Measurements from ENCODE around the gene OR8B4. TPM values are rescaled to one million over a fixed set of nuclear protein-coding genes. Genes with fewer than 3 reads are reported as not detected.
"Not testable (repeated sequence)": the region's sequence is repeated elsewhere in the genome, so short reads cannot be mapped to it uniquely, and the experiment has no call there.

OR8B4 gene
- total and polyA plus RNA-seq, 2 donors (not counting 1 experiment from before 2014, with no cell fraction given): not detected

GRCh38 chr11:124402326-124402922, 22.2 kb downstream of the OR8B4 start:
- TF ChIP-seq EZH2 (IDR thresholded peaks at IDR 0.05; ENCODE audit: borderline replicate concordance, insufficient read depth, low read depth, low read length, poor library complexity, severe bottlenecking): no peak
- peak; percentile 85 for TF ChIP-seq CTCF (IDR thresholded peaks at IDR 0.05)
- ATAC-seq (ENCODE audit: low read depth) (peak; percentile 43), DNase-seq (peak; percentile 67)
- Histone ChIP-seq H3K27ac (ENCODE audit: low read length in 2 of 2) (no peak overlapping the region), H3K9ac (ENCODE audit: low read length) (no peak overlapping the region), H3K4me3 (ENCODE audit: control extremely low read depth in 1 of 5, extremely low read depth in 1 of 5, insufficient read depth in 1 of 5, low read depth in 2 of 5, low read length in 4 of 5) (no peak overlapping the region), H3K9me3 (ENCODE audit: control extremely low read depth in 1 of 3, control insufficient read depth in 2 of 3, insufficient read depth in 1 of 3, low read length in 2 of 3) (no peaks in the 10 kb centered on the region), H4K20me1 (ENCODE audit: control insufficient read depth, insufficient read depth, low read length, poor library complexity, severe bottlenecking) (no peaks in the 10 kb centered on the region), H2AFZ (ENCODE audit: insufficient read depth, low read depth, low read length, poor library complexity, severe bottlenecking) (no peak overlapping the region), H3K27me3 (replicated peaks in 1 of 4; ENCODE audit: control extremely low read depth in 1 of 4, control insufficient read depth in 3 of 4, insufficient read depth in 4 of 4, low read length in 3 of 4) (no peaks in the 10 kb centered on the region), H3K36me3 (replicated peaks in 1 of 2; ENCODE audit: control extremely low read depth in 1 of 2, control insufficient read depth in 1 of 2, extremely low read depth in 1 of 2, insufficient read depth in 2 of 2, low read length in 1 of 2) (no peaks in the 10 kb centered on the region), H3K79me2 (ENCODE audit: control insufficient read depth, insufficient read depth, low read length) (no peaks in the 10 kb centered on the region), H3K4me2 (replicated peaks; ENCODE audit: low read depth, low read length, poor library complexity, severe bottlenecking) (no peak overlapping the region), H3K4me1 (ENCODE audit: control insufficient read depth in 2 of 2, insufficient read depth in 2 of 2, low read length in 2 of 2) (peaks cover 0 to 6% of the 10 kb centered on the region in 2 donors)
- CTCF ChIA-PET: interaction anchor here (0.5 to 1.9 kb wide), 16 partner anchors 9 to 668 kb away, joined by 3 to 11 read pairs (median 3); no protein-coding TSS in a partner anchor
- no CpG with 5 or more reads among the region's 8 CpGs for WGBS (ENCODE audit: insufficient coverage)
- Mint-ChIP-seq H3K27me3 (peaks cover 4% of the 10 kb centered on the region), H3K4me1 (peaks cover 8% of the 10 kb centered on the region), H3K4me3 (no peak overlapping the region), H3K27ac (no peak overlapping the region), H3K9me3 (ENCODE audit: insufficient read depth) (no peaks in the 10 kb centered on the region)
- POLR2A ChIA-PET: interaction anchor here (0.6 kb wide), 1 partner anchor 72 kb away, joined by 4 read pairs; no protein-coding TSS in a partner anchor
- intact Hi-C loops (cut with micrococcal nuclease): loop anchor here (5.0 kb wide), 1 partner anchor 185 kb away; no protein-coding TSS in a partner anchor

- H3K4me2 ChIP-seq (replicated peaks; ENCODE audit: low read depth, low read length, poor library complexity, severe bottlenecking): no peak within 1 kb of the TSS
- H2AFZ ChIP-seq (ENCODE audit: insufficient read depth, low read depth, low read length, poor library complexity, severe bottlenecking): no peak within 1 kb of the TSS
- H4K20me1 ChIP-seq (ENCODE audit: control insufficient read depth, insufficient read depth, low read length, poor library complexity, severe bottlenecking): no peaks in the 10 kb centered on the region
- H3K9me3 ChIP-seq (ENCODE audit: control extremely low read depth in 1 of 3, control insufficient read depth in 2 of 3, insufficient read depth in 1 of 3, low read length in 2 of 3): no peaks in the 10 kb centered on the region
- TF ChIP-seq CTCF (IDR thresholded peaks at IDR 0.05) (no peak), EZH2 (IDR thresholded peaks at IDR 0.05; ENCODE audit: borderline replicate concordance, insufficient read depth, low read depth, low read length, poor library complexity, severe bottlenecking) (no peak)
- ATAC-seq (ENCODE audit: low read depth) (no peak), DNase-seq (no peak)
- Mint-ChIP-seq H3K4me3 (no peak within 1 kb of the TSS), H3K4me1 (peaks cover 3% of the 10 kb centered on the region), H3K27me3 (no peaks in the 10 kb centered on the region), H3K9me3 (ENCODE audit: insufficient read depth) (no peaks in the 10 kb centered on the region), H3K27ac (no peak within 1 kb of the TSS)
- H3K4me3 ChIP-seq (ENCODE audit: control extremely low read depth in 1 of 5, extremely low read depth in 1 of 5, insufficient read depth in 1 of 5, low read depth in 2 of 5, low read length in 4 of 5): no peak within 1 kb of the TSS
- H3K9ac ChIP-seq (ENCODE audit: low read length): no peak within 1 kb of the TSS
- no peak within 1 kb of the TSS for H3K27ac ChIP-seq (ENCODE audit: low read length in 2 of 2)
- H3K4me1 ChIP-seq (ENCODE audit: control insufficient read depth in 2 of 2, insufficient read depth in 2 of 2, low read length in 2 of 2): no peaks in the 10 kb centered on the region
- intact Hi-C loops (cut with micrococcal nuclease): no loop called here
- CTCF ChIA-PET: no interaction called here
- no peaks in the 10 kb centered on the region for H3K36me3 ChIP-seq (replicated peaks in 1 of 2; ENCODE audit: control extremely low read depth in 1 of 2, control insufficient read depth in 1 of 2, extremely low read depth in 1 of 2, insufficient read depth in 2 of 2, low read length in 1 of 2)
- no peaks in the 10 kb centered on the region for H3K79me2 ChIP-seq (ENCODE audit: control insufficient read depth, insufficient read depth, low read length)
- no peaks in the 10 kb centered on the region for H3K27me3 ChIP-seq (replicated peaks in 1 of 4; ENCODE audit: control extremely low read depth in 1 of 4, control insufficient read depth in 3 of 4, insufficient read depth in 4 of 4, low read length in 3 of 4)
- POLR2A ChIA-PET: no interaction called here
These were observed 25.7 kb downstream of the OR8B4 start, which contains the start of gene OR8B3 for GRCh38 chr11:124398924-124399323. TSS of gene OR8B3 (minus strand) at chr11:124399024. CDS start at chr11:124397351, 1,673 bp downstream.

- H3K27me3 ChIP-seq (replicated peaks in 1 of 4; ENCODE audit: control extremely low read depth in 1 of 4, control insufficient read depth in 3 of 4, insufficient read depth in 4 of 4, low read length in 3 of 4); POLR2A ChIA-PET; H3K27me3 Mint-ChIP-seq; H4K20me1 ChIP-seq (ENCODE audit: control insufficient read depth, insufficient read depth, low read length, poor library complexity, severe bottlenecking); intact Hi-C loops (cut with micrococcal nuclease); H3K9ac ChIP-seq (ENCODE audit: low read length); H3K4me1 ChIP-seq (ENCODE audit: control insufficient read depth in 2 of 2, insufficient read depth in 2 of 2, low read length in 2 of 2); DNase-seq; H3K27ac Mint-ChIP-seq; H3K36me3 ChIP-seq (replicated peaks in 1 of 2; ENCODE audit: control extremely low read depth in 1 of 2, control insufficient read depth in 1 of 2, extremely low read depth in 1 of 2, insufficient read depth in 2 of 2, low read length in 1 of 2); H3K4me1 Mint-ChIP-seq; H3K9me3 ChIP-seq (ENCODE audit: control extremely low read depth in 1 of 3, control insufficient read depth in 2 of 3, insufficient read depth in 1 of 3, low read length in 2 of 3); H3K4me3 Mint-ChIP-seq; H3K79me2 ChIP-seq (ENCODE audit: control insufficient read depth, insufficient read depth, low read length); H3K4me3 ChIP-seq (ENCODE audit: control extremely low read depth in 1 of 5, extremely low read depth in 1 of 5, insufficient read depth in 1 of 5, low read depth in 2 of 5, low read length in 4 of 5); CTCF ChIA-PET; H3K9me3 Mint-ChIP-seq (ENCODE audit: insufficient read depth); H2AFZ ChIP-seq (ENCODE audit: insufficient read depth, low read depth, low read length, poor library complexity, severe bottlenecking); H3K4me2 ChIP-seq (replicated peaks; ENCODE audit: low read depth, low read length, poor library complexity, severe bottlenecking); H3K27ac ChIP-seq (ENCODE audit: low read length in 2 of 2); ATAC-seq (ENCODE audit: low read depth): not testable (repeated sequence)
- no CpG with 5 or more reads among the region's 4 CpGs for WGBS (ENCODE audit: insufficient coverage)
These were observed 27.8 kb downstream of the OR8B4 start for GRCh38 chr11:124396847-124397246.

Data from B cell (primary cell).